Putamen (tissue), 1 donor: ENCODE data around the gene ZNRF1.
"Not testable (repeated sequence)": the region's sequence is repeated elsewhere in the genome, so short reads cannot be mapped to it uniquely, and the experiment has no call there.

Experiments used
- DNase-seq: peaks from one replicate; pipeline ENCODE4 v3.0.0-alpha.2; 2016; ENCODE audit warnings: low spot score

Gene ZNRF1

GRCh38 chr16:75114179-75114945 is 115.5 kb downstream of the ZNRF1 start:
- DNase-seq = no peak

GRCh38 chr16:75114946-75115825 is 116.4 kb downstream of the ZNRF1 start:
- DNase-seq = no peak

- DNase-seq = peak; percentile 87
Observed at GRCh38 chr16:75116081-75116910, 117.5 kb downstream of the ZNRF1 start, which contains the start of gene LDHD. LDHD (minus strand) TSS chr16:75116780; CDS start chr16:75116720, 60 bp downstream.

GRCh38 chr16:75116911-75117245 is 118.1 kb downstream of the ZNRF1 start:
- DNase-seq = no peak

GRCh38 chr16:75118943-75119539 is 120.2 kb downstream of the ZNRF1 start:
- no peak for DNase-seq

GRCh38 chr16:75120253-75120652 is 121.4 kb downstream of the ZNRF1 start:
- no peak for DNase-seq

GRCh38 chr16:75121949-75122568 is 123.2 kb downstream of the ZNRF1 start:
- no peak for DNase-seq

- no peak for DNase-seq
Observed at GRCh38 chr16:75122609-75123008, 123.8 kb downstream of the ZNRF1 start.

GRCh38 chr16:75127713-75128415 is 129.0 kb downstream of the ZNRF1 start:
- DNase-seq = no peak

- DNase-seq = not testable (repeated sequence)
Observed at GRCh38 chr16:75129421-75130149, 130.8 kb downstream of the ZNRF1 start.

- DNase-seq = no peak
Observed at GRCh38 chr16:75130150-75130771, 131.4 kb downstream of the ZNRF1 start.

GRCh38 chr16:75131081-75131480 is 132.3 kb downstream of the ZNRF1 start:
- no peak for DNase-seq

GRCh38 chr16:75138233-75138632 is 139.4 kb downstream of the ZNRF1 start:
- DNase-seq = no peak

GRCh38 chr16:75138636-75139035 is 139.8 kb downstream of the ZNRF1 start:
- DNase-seq = no peak

- DNase-seq = no peak
Observed at GRCh38 chr16:75139498-75139897, 140.7 kb downstream of the ZNRF1 start.

GRCh38 chr16:75143941-75144340 is 145.1 kb downstream of the ZNRF1 start:
- DNase-seq = no peak

- no peak for DNase-seq
Observed at GRCh38 chr16:75147968-75148310, 149.1 kb downstream of the ZNRF1 start.

GRCh38 chr16:75148311-75149195 is 149.7 kb downstream of the ZNRF1 start, which contains the start of gene ZFP1:
ZFP1 (plus strand) TSS chr16:75148524; CDS start chr16:75152952, 4,428 bp downstream.
- peak; percentile 93 for DNase-seq
